Colonic mucosa (tissue), 4 donors: Measurements from ENCODE around the gene OR52E5. TPM values are rescaled to one million over a fixed set of nuclear protein-coding genes. Genes with fewer than 3 reads are reported as not detected.

Experiments used
- DNase-seq: peaks from one replicate; pipeline ENCODE4 v3.0.0-alpha.2; 2020
- H3K27ac ChIP-seq: fragments of 200-600 bp; one replicate; pipeline ENCODE4 v1.8.0; 2021
- H3K27me3 ChIP-seq: fragments of 200-600 bp; one replicate; pipeline ENCODE4 v1.8.0; 2021
- H3K36me3 ChIP-seq: fragments of 200-600 bp; one replicate; pipeline ENCODE4 v1.8.0; 2021
- H3K4me1 ChIP-seq: fragments of 200-600 bp; one replicate; pipeline ENCODE4 v1.8.0; 2021; ENCODE audit warnings: mild to moderate bottlenecking
- H3K4me3 ChIP-seq: fragments of 200-600 bp; one replicate; pipeline ENCODE4 v1.8.0; 2021
- H3K9ac ChIP-seq, 2 donors: one replicate each; pipeline ENCODE4 v1.7.0; 2013; ENCODE audit warnings: control low read depth in 2 of 2, low read depth in 2 of 2, low read length in 2 of 2
- H3K9me3 ChIP-seq: fragments of 200-600 bp; one replicate; pipeline ENCODE4 v1.8.0; 2021
- CTCF ChIP-seq: fragments of 200-600 bp; IDR thresholded peaks from one replicate; pipeline ENCODE4 v1.8.0; 2022; ENCODE audit warnings: antibody characterized with exemption, mild to moderate bottlenecking
- intact Hi-C: fragments of 100-400 bp; cut with DNase I; formaldehyde crosslinking; loops from one replicate; pipeline ENCODE4 v1.14.1; 2022
- total RNA-seq, 2 donors: library from RNA; stranded (reverse); fragmentation: NEBNext Ultra II Directional in 1 of 2; extraction: Animal tissue kit (Norgen Biotek cat#: 25700) in 1 of 2; gene quantifications; one replicate each; pipeline ENCODE4 v1.2.1, GENCODE V29; 2021
- donor health status: healthy.
- donor health status: DM: no; HTN: no; CAD: no.
- donor health status: DM: no; HTN: no; CAD: no.

Gene OR52E5
- total RNA-seq, 2 donors from 2014 or later = not detected

GRCh38 chr11:5891216-5891800 is 1.7 kb upstream of the OR52E5 start:
- Histone ChIP-seq H3K4me1 (no peaks in the 10 kb centered on the region), H3K27me3 (no peaks in the 10 kb centered on the region), H3K36me3 (no peaks in the 10 kb centered on the region), H3K9me3 (no peaks in the 10 kb centered on the region), H3K4me3 (no peak overlapping the region), H3K27ac (no peak overlapping the region), H3K9ac (no peak overlapping the region)
- no peak for DNase-seq
- intact Hi-C loops = no loop called here
- no peak for TF ChIP-seq CTCF

GRCh38 chr11:5899534-5899933 is 6.5 kb downstream of the OR52E5 start:
- H3K4me3 ChIP-seq = no peak overlapping the region
- no peak for DNase-seq
- no peaks in the 10 kb centered on the region for H3K4me1 ChIP-seq
- TF ChIP-seq CTCF = no peak
- H3K36me3 ChIP-seq = no peaks in the 10 kb centered on the region
- no peak overlapping the region for H3K27ac ChIP-seq
- intact Hi-C loops = no loop called here
- no peaks in the 10 kb centered on the region for H3K27me3 ChIP-seq
- H3K9me3 ChIP-seq = no peaks in the 10 kb centered on the region
- no peak overlapping the region for H3K9ac ChIP-seq

- intact Hi-C loops = no loop called here
- DNase-seq = no peak
- Histone ChIP-seq H3K9me3 (no peaks in the 10 kb centered on the region), H3K27me3 (no peaks in the 10 kb centered on the region), H3K9ac (no peak overlapping the region), H3K36me3 (no peaks in the 10 kb centered on the region), H3K27ac (no peak overlapping the region), H3K4me1 (no peaks in the 10 kb centered on the region), H3K4me3 (no peak overlapping the region)
- no peak for TF ChIP-seq CTCF
Measured at GRCh38 chr11:5910540-5910939, 17.5 kb downstream of the OR52E5 start.

- Histone ChIP-seq H3K4me3 (no peak overlapping the region), H3K27me3 (no peaks in the 10 kb centered on the region), H3K9ac (no peak overlapping the region), H3K27ac (no peak overlapping the region), H3K4me1 (no peaks in the 10 kb centered on the region), H3K9me3 (no peaks in the 10 kb centered on the region), H3K36me3 (no peaks in the 10 kb centered on the region)
- intact Hi-C loops = no loop called here
- no peak for TF ChIP-seq CTCF
- DNase-seq = no peak
Measured at GRCh38 chr11:5922749-5923426, 29.9 kb downstream of the OR52E5 start.

- no peaks in the 10 kb centered on the region for H3K27me3 ChIP-seq
- no peak for TF ChIP-seq CTCF
- H3K9ac ChIP-seq = no peak overlapping the region
- H3K9me3 ChIP-seq = no peaks in the 10 kb centered on the region
- intact Hi-C loops = no loop called here
- H3K4me3 ChIP-seq = no peak overlapping the region
- H3K36me3 ChIP-seq = no peaks in the 10 kb centered on the region
- H3K4me1 ChIP-seq = no peaks in the 10 kb centered on the region
- no peak overlapping the region for H3K27ac ChIP-seq
- DNase-seq = no peak
Measured at GRCh38 chr11:5923427-5923776, 30.4 kb downstream of the OR52E5 start.
